ENCODE results near the gene TEX44. TPM values are rescaled to one million over a fixed set of nuclear protein-coding genes. Genes with fewer than 3 reads are reported as not detected.
A peak's percentile ranks its signal among the peaks of the same experiment; 100 is the strongest.

TEX44 gene
- total and polyA plus RNA-seq, 2 of the 13 experiments (the other 11 are each of a cell fraction or from before 2014, with no cell fraction given), result not detected

- H3K79me2 ChIP-seq (ENCODE audit: insufficient read depth, low read length), result no peaks in the 10 kb centered on the region
- no peak overlapping the region for H3K4me2 ChIP-seq (ENCODE audit: low read depth, low read length)
- H3K4me1 ChIP-seq (ENCODE audit: insufficient read depth, low read length), result peaks cover 21% of the 10 kb centered on the region
- BruUV-seq (replicated peaks), result no TSS peak
- intact Hi-C loops (cut with micrococcal nuclease; ENCODE audit: unreplicated experiment) (no loop called here), in situ Hi-C loops (cut with HindIII; ENCODE audit: extremely low pct_ligation_motif_present, low pct_unique_long_range_greater_than_20kb) (no loop called here)
- H3K4me3 ChIP-seq (replicated peaks in 1 of 3; ENCODE audit: insufficient read depth in 1 of 3, low read depth in 2 of 3, low read length in 3 of 3), result no peak overlapping the region
- H3K27me3 ChIP-seq (ENCODE audit: control insufficient read depth in 1 of 2, insufficient read depth in 2 of 2, low read length in 2 of 2), result peaks cover 4 to 23% of the 10 kb centered on the region in 2 experiments; a peak in 3 of 5 replicates
- no peaks in the 10 kb centered on the region for H3K9me3 ChIP-seq (ENCODE audit: low read length)
- DNase-seq (ENCODE audit: low spot score), result no peak
- POLR2A ChIA-PET, result no interaction called here
- no peaks in the 10 kb centered on the region for H4K20me1 ChIP-seq (ENCODE audit: insufficient read depth, low read length)
- H3K36me3 ChIP-seq (replicated peaks in 1 of 2; ENCODE audit: control insufficient read depth in 1 of 2, insufficient read depth in 2 of 2, low read length in 2 of 2), result no peaks in the 10 kb centered on the region
- ATAC-seq, result no peak
- no peak for TF ChIP-seq HOXA5 (CRISPR knock-in tag; IDR thresholded peaks at IDR 0.05)
- CTCF ChIA-PET (ENCODE audit: low intra/inter-chr PET ratio, low total read pairs), result no interaction called here
- no peak overlapping the region for H3K9ac ChIP-seq (ENCODE audit: insufficient read depth, low read depth, low read length)
- H2AFZ ChIP-seq (ENCODE audit: low read length), result no peak overlapping the region
- WGBS (ENCODE audit: low lambda C conversion rate), result 28% methylated on average over 6 of the region's 6 CpGs
- no peak for FAIRE-seq
- H3K27ac ChIP-seq (ENCODE audit: extremely low read length, insufficient read depth, low read length), result no peak overlapping the region
These were observed 10.3 kb downstream of the TEX44 start for GRCh38 chr2:231602859-231603467.

GRCh38 chr2:231604101-231604684, 11.5 kb downstream of the TEX44 start:
- ATAC-seq, result peak; percentile 68
- CTCF ChIA-PET (ENCODE audit: low intra/inter-chr PET ratio, low total read pairs), result no interaction called here
- intact Hi-C loops (cut with micrococcal nuclease; ENCODE audit: unreplicated experiment), result no loop called here
- TF ChIP-seq ZNF367 (CRISPR knock-in tag; IDR thresholded peaks at IDR 0.05; ENCODE audit: borderline replicate concordance) (no peak), HIVEP1 (CRISPR knock-in tag; IDR thresholded peaks at IDR 0.05) (0 out of 2 replicates have a peak, but pooled peaks have one; percentile 14), ZFAT (CRISPR knock-in tag; conservative IDR thresholded peaks at IDR 0.05) (no peak), ATF7-NPFF (CRISPR knock-in tag; IDR thresholded peaks at IDR 0.05; ENCODE audit: low read depth) (no peak), HMG20B (CRISPR knock-in tag; conservative IDR thresholded peaks at IDR 0.05) (0 out of 2 replicates have a peak, but pooled peaks have one; percentile 25), NFKB2 (CRISPR knock-in tag; IDR thresholded peaks at IDR 0.05; ENCODE audit: borderline replicate concordance) (peak; percentile 21; the same call in 1 of the 2 replicates), KDM2A (CRISPR knock-in tag; IDR thresholded peaks at IDR 0.05; ENCODE audit: borderline replicate concordance, low read depth) (no peak), ZNF614 (CRISPR knock-in tag; IDR thresholded peaks at IDR 0.05; ENCODE audit: borderline replicate concordance) (no peak), MEIS2 (CRISPR knock-in tag; IDR thresholded peaks at IDR 0.05) (0 out of 2 replicates have a peak, but pooled peaks have one; percentile 45), ETV5 (CRISPR knock-in tag; IDR thresholded peaks at IDR 0.05; ENCODE audit: borderline replicate concordance) (no peak), RBFOX2 (IDR thresholded peaks at IDR 0.05; ENCODE audit: low read depth, low read length) (peak; percentile 82), FIP1L1 (IDR thresholded peaks at IDR 0.05; ENCODE audit: borderline replicate concordance, insufficient read depth, low read depth, low read length) (no peak), FOXA3 (CRISPR knock-in tag; IDR thresholded peaks at IDR 0.05) (no peak)
- TF ChIP-seq, protein P1, sequence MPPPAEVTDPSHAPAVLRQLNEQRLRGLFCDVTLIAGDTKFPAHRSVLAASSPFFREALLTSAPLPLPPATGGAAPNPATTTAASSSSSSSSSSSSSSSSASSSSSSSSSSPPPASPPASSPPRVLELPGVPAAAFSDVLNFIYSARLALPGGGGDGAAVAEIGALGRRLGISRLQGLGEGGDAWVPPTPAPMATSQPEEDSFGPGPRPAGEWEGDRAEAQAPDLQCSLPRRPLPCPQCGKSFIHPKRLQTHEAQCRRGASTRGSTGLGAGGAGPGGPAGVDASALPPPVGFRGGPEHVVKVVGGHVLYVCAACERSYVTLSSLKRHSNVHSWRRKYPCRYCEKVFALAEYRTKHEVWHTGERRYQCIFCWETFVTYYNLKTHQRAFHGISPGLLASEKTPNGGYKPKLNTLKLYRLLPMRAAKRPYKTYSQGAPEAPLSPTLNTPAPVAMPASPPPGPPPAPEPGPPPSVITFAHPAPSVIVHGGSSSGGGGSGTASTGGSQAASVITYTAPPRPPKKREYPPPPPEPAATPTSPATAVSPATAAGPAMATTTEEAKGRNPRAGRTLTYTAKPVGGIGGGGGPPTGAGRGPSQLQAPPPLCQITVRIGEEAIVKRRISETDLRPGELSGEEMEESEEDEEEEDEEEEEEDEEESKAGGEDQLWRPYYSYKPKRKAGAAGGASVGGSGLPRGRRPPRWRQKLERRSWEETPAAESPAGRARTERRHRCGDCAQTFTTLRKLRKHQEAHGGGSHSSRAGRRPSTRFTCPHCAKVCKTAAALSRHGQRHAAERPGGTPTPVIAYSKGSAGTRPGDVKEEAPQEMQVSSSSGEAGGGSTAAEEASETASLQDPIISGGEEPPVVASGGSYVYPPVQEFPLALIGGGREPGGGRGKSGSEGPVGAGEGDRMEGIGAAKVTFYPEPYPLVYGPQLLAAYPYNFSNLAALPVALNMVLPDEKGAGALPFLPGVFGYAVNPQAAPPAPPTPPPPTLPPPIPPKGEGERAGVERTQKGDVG (CRISPR knock-in tag; IDR thresholded peaks at IDR 0.05; ENCODE audit: borderline replicate concordance), result 0 out of 2 replicates have a peak, but pooled peaks have one; percentile 8

More at GRCh38 chr2:231604101-231604684, 11.5 kb downstream of the TEX44 start:
- Histone ChIP-seq H3K27me3 (ENCODE audit: control insufficient read depth in 1 of 2, insufficient read depth in 2 of 2, low read length in 2 of 2) (peaks cover 7 to 22% of the 10 kb centered on the region in 2 experiments; a peak in 4 of 5 replicates), H3K27ac (ENCODE audit: extremely low read length, insufficient read depth, low read length) (no peak overlapping the region), H3K4me2 (ENCODE audit: low read depth, low read length) (peak overlapping the region; percentile 96), H2AFZ (ENCODE audit: low read length) (no peak overlapping the region), H3K79me2 (ENCODE audit: insufficient read depth, low read length) (no peaks in the 10 kb centered on the region), H3K4me3 (replicated peaks in 1 of 3; ENCODE audit: insufficient read depth in 1 of 3, low read depth in 2 of 3, low read length in 3 of 3) (peak overlapping the region; percentile 43 to 76 (median 58)), H3K36me3 (replicated peaks in 1 of 2; ENCODE audit: control insufficient read depth in 1 of 2, insufficient read depth in 2 of 2, low read length in 2 of 2) (no peaks in the 10 kb centered on the region), H3K9ac (ENCODE audit: insufficient read depth, low read depth, low read length) (peak overlapping the region; percentile 81), H3K4me1 (ENCODE audit: insufficient read depth, low read length) (peaks cover 21% of the 10 kb centered on the region), H4K20me1 (ENCODE audit: insufficient read depth, low read length) (no peaks in the 10 kb centered on the region), H3K9me3 (ENCODE audit: low read length) (no peaks in the 10 kb centered on the region)
- 37% methylated on average over 12 of the region's 40 CpGs for WGBS (ENCODE audit: low lambda C conversion rate)
- no TSS peak for BruUV-seq (replicated peaks)
- POLR2A ChIA-PET, result interaction anchor here (1.0 kb wide), 2 partner anchors 9 to 78 kb away, joined by 3 read pairs; no protein-coding TSS in a partner anchor
- DNase-seq (ENCODE audit: low spot score) (peak; percentile 36), FAIRE-seq (no peak)
- in situ Hi-C loops (cut with HindIII; ENCODE audit: extremely low pct_ligation_motif_present, low pct_unique_long_range_greater_than_20kb), result no loop called here
